Stimulated activated CD4-positive, alpha-beta T cell treated with anti-CD3 and anti-CD28 coated beads, Interleukin-12 subunit alpha, Interleukin-12 subunit beta, amount 100 ng/mL, for 4 hours (primary cell): Measurements from ENCODE around the gene PLEKHG4B.
"Not testable (repeated sequence)": the region's sequence is repeated elsewhere in the genome, so short reads cannot be mapped to it uniquely, and the experiment has no call there.

Source experiments
- DNase-seq: peaks from one replicate; pipeline ENCODE4 v3.0.0-alpha.2; 2020

The PLEKHG4B gene

GRCh38 chr5:94113-94892 is 2.3 kb downstream of the PLEKHG4B start:
- DNase-seq: no peak

GRCh38 chr5:95241-95980 is 3.4 kb downstream of the PLEKHG4B start:
- no peak for DNase-seq

DNA sequence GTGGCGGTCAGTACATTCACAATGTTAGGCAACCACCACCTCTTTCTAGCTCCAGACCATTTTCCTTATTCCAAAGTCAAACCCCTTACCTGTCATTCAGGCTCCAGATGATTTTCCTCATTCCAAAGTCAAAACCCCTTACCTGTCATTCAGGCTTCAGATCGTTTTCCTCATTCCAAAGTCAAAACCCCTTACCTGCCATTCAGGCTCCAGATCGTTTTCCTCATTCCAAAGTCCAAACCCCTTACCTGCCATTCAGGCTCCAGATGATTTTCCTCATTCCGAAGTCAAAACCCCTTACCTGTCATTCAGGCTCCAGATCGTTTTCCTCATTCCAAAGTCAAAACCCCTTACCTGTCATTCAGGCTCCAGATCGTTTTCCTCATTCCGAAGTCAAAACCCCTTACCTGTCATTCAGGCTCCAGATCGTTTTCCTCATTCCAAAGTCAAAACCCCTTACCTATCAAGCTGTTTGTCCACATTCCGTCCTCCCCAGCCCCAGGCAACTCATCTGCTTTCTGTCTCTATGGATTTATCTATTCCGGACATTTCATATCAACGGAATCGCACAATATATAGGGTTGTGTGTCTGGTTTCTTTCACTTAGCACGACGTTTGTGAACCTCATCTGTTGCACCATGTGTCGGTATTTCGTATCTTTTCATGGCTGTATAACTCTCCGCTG is 5.2 kb downstream of the PLEKHG4B start:
- no peak for DNase-seq

DNA sequence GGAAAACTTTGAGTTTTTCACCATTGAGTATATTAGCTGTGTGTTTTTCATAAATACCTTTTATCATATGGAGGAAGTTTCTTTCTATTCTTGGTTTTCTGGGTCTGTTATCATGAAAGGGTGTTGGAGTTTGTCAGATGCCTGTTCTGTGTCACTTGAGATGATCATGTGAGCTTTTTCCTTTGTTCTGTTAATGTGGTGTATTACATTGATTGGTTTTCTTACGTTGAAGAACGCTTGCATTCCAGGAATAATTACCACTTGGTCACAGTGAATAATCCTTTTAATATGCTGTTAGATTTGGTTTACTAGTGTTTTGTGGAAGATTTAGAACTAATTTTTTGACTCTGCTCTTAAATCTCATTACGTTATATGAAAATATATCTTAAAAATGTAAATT is 7.8 kb downstream of the PLEKHG4B start:
- DNase-seq: no peak

- no peak for DNase-seq
Measured at GRCh38 chr5:102411-103043, 10.6 kb downstream of the PLEKHG4B start.

- not testable (repeated sequence) for DNase-seq
Measured at GRCh38 chr5:104106-104505, 12.1 kb downstream of the PLEKHG4B start.

GRCh38 chr5:104778-105296 is 12.9 kb downstream of the PLEKHG4B start:
- no peak for DNase-seq

- no peak for DNase-seq
Measured at GRCh38 chr5:105504-106070, 13.6 kb downstream of the PLEKHG4B start.

DNA sequence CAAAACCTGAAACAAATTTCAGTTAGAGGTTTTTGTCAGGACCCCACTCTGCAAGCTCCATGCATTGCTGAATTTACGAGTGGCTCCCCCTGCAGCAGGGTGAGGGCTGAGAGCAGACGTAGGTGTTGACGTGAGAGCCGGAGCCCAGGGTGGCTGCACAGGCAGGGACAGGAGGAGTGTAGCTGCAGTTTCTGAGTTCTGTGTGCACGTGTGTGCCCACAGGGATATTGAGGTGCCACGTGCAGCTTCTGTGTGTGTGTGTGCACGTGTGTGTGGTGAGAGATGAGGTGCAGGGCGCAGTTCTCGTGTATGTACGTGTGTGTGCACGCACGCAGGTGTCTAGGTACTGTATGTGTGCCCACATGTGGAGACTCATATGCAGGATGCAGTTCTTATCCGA is 14.6 kb downstream of the PLEKHG4B start:
- no peak for DNase-seq

DNA sequence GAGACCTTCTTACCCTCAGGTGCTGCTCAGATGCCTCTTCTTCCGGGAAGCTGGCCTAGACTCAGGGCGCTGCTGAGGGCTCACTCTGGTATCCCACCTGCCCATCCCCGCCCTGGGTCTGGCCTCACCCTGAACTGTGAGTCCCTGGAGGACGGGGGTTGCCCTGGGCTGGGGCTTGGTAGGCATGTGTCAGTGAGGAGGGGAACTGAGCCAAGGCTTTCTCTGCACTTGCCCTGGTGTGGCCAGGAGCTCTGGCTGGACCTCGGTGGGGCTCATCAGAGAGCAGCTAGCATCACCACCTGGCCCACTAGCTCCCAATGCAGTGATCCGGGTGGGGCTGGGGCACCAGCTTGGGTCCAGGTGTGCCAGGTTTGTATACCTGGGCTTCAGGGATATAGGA is 15.6 kb downstream of the PLEKHG4B start:
- no peak for DNase-seq

DNA sequence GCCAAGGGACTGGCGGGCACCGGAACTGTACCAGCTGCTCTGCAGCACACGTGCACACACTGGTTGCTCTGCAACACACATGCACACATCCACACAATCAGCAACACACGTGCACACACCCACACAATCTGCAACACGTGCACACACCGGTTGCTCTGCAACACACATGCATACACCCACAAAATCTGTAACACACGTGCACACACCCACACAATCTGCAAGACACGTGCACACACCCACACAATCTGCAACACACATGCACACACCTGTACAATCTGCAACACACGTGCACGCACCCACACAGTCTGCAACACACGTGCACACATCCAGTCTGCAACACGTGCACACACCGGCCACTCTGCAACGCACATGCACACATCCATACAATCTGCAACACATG is 17.9 kb downstream of the PLEKHG4B start:
- no peak for DNase-seq

DNA sequence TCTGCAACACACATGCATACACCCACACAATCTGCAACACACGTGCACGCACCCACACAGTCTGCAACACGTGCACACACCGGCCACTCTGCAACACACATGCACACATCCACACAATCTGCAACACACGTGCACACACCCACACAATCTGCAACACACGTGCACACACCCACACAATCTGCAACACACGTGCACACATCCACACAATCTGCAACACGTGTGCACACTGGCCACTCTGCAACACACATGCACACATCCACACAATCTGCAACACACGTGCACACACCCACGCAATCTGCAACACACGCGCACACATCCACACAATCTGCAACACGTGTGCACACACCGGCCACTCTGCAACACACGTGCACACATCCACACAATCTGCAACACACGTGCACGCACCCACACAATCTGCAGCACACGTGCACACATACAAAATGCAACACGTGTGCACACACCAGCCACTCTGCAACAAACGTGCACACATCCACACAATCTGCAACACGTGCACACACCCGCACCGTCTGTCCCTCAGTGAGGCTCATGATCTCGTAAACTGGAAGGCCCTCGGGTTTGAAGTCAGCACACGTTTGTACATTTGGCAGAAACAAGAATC is 18.4 kb downstream of the PLEKHG4B start:
- DNase-seq: no peak

- no peak for DNase-seq
Measured at GRCh38 chr5:111171-111570, 19.2 kb downstream of the PLEKHG4B start.

GRCh38 chr5:119486-120097 is 27.6 kb downstream of the PLEKHG4B start:
- no peak for DNase-seq

- DNase-seq: no peak
Measured at GRCh38 chr5:121432-121831, 29.5 kb downstream of the PLEKHG4B start.

- DNase-seq: no peak
Measured at GRCh38 chr5:125815-126214, 33.8 kb downstream of the PLEKHG4B start.

GRCh38 chr5:126806-127205 is 34.8 kb downstream of the PLEKHG4B start:
- DNase-seq: no peak

DNA sequence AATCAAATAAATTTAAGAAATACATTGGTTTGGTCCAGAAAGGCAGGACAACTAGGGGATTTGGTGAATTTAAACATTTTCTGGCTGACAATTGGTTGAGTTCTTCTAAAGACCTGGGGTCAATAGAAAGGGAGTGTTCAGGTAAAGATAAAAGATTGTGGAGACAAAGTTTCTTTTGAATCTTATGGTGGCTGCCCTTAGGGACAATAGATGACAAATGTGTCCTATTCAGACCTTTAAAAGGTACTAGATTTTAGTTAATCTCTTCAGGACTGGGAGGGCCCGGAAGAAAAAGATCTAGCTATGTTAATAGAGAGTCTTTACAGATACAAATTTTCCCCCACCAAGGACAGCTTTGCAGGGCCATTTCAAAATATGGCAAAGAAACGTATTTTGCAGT is 35.9 kb downstream of the PLEKHG4B start:
- no peak for DNase-seq

- DNase-seq: no peak
Measured at GRCh38 chr5:128446-128845, 36.5 kb downstream of the PLEKHG4B start.

DNA sequence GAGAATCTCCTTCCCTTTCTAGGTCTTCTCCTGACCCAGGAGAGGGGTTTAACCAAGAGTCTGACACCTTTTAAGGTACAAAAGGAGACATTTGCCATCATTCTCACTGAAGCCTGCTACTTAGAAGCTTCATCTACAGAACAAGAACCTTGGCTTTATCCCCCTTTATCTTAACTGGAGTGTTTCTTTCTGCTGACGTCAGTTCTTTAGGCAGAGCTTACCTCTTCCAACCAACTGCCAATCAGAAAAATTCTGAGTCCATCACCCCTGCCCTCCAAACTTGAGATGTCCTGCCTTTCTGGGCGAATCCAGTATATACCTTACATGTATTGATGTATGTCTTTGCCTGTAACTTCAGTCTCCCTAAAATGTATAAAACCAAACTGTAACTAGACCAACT is 37.2 kb downstream of the PLEKHG4B start:
- no peak for DNase-seq

GRCh38 chr5:129820-130219 is 37.9 kb downstream of the PLEKHG4B start:
- DNase-seq: no peak

GRCh38 chr5:130601-131131 is 38.7 kb downstream of the PLEKHG4B start:
- no peak for DNase-seq
